Mesothelial cell of epicardium (in vitro differentiated cells): ENCODE measurements around the gene HES2. TPM values are rescaled to one million over a fixed set of nuclear protein-coding genes. Genes with fewer than 3 reads are reported as not detected.
"Not testable (repeated sequence)": the region's sequence is repeated elsewhere in the genome, so short reads cannot be mapped to it uniquely, and the experiment has no call there.

ENCODE experiments used
- DNase-seq, 2 experiments: peaks; one replicate each; pipeline ENCODE4 v3.0.0; 2021; ENCODE audit warnings: low spot score in 2 of 2; ENCODE audit not compliant: unreplicated experiment in 2 of 2
- H3K27ac Mint-ChIP-seq: 2 replicates; pipeline ENCODE4 v1.8.0; 2021; ENCODE audit warnings: mixed read lengths
- H3K27me3 Mint-ChIP-seq: 2 replicates; pipeline ENCODE4 v1.8.0; 2021; ENCODE audit warnings: low read depth, mixed read lengths
- H3K36me3 Mint-ChIP-seq: 2 replicates; pipeline ENCODE4 v1.8.0; 2021; ENCODE audit warnings: mixed read lengths
- H3K4me1 Mint-ChIP-seq: 2 replicates; pipeline ENCODE4 v1.8.0; 2021; ENCODE audit warnings: mixed read lengths
- H3K4me3 Mint-ChIP-seq: 2 replicates; pipeline ENCODE4 v1.8.0; 2021; ENCODE audit warnings: mild to moderate bottlenecking, moderate library complexity, mixed read lengths
- H3K9me3 Mint-ChIP-seq: 2 replicates; pipeline ENCODE4 v1.8.0; 2021; ENCODE audit warnings: mixed read lengths
- CTCF ChIP-seq: fragments of 200-600 bp; sonication (generic); IDR thresholded peaks from one replicate; pipeline ENCODE4 v1.5.0; 2021; ENCODE audit warnings: antibody characterized with exemption; ENCODE audit not compliant: unreplicated experiment
- total RNA-seq: library from RNA; stranded (reverse); gene quantifications from 3 replicates; pipeline ENCODE4 v1.2.1, GENCODE V29; 2021

HES2 gene
- total RNA-seq, 1 donor from 2014 or later, result 0.98 TPM

- no peaks in the 10 kb centered on the region for H3K36me3 Mint-ChIP-seq
- H3K27me3 Mint-ChIP-seq, result peaks cover 13% of the 10 kb centered on the region
Measured at GRCh38 chr1:6454856-6455751, 35.4 kb upstream of the HES2 start.

DNA sequence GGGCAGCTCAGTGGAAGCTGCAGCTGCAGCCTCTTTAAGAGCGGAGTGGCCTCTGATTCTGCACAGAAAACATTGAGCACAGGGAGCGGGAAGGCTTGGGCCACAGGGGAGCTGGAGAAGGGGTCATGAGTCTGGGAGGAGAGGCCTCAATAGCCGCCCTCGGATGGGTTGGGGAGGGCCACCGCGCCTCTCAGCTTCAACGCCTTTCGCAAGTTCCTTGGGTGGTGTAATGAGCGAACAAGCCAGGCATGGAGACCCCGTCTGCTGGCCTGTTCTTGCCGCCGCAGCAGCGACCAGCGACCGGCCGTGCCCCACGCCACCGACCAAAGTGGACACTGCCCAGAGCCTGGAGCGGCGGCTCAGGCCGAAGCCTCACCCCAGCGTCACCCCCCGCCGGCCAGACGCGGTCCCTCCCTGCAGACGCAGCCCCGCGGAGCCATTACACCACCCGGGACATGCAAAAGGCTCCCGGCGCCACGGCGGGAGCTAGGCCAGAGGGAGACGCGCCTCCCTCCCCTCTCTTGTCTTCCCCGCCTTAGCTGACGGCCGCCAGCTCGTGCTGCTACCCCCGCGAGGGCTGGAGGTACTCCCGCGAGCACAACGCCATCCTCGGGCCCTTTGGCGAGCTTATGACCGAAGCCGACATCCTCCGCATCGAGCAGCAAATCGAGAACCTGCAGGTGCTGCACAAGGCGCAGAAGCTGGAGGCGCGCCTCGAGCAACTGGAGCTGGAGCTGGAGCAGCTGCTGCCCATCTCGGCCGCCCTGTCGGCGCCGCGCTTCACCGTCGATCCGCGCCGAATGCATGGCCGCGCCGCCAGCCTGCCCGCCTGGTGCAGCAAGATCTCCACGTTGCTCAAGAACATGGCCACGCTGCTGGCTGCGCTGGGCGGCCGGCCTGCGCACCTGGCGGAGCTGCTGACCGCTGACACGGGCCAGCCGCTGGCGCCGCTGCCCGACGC lies 34.5 kb upstream of the HES2 start:
- H3K27ac Mint-ChIP-seq, H3K36me3 Mint-ChIP-seq, DNase-seq, H3K9me3 Mint-ChIP-seq, H3K4me3 Mint-ChIP-seq: not testable (repeated sequence)
- peaks cover 22% of the 10 kb centered on the region for H3K27me3 Mint-ChIP-seq
- H3K4me1 Mint-ChIP-seq, result peaks cover 12% of the 10 kb centered on the region

More at GRCh38 chr1:6454856-6455751, 35.4 kb upstream of the HES2 start:
- no peak for TF ChIP-seq CTCF
- H3K27ac Mint-ChIP-seq, result no peak overlapping the region
- DNase-seq, result no peak
- no peak overlapping the region for H3K4me3 Mint-ChIP-seq
- no peaks in the 10 kb centered on the region for H3K9me3 Mint-ChIP-seq
- peaks cover 11% of the 10 kb centered on the region for H3K4me1 Mint-ChIP-seq

DNA sequence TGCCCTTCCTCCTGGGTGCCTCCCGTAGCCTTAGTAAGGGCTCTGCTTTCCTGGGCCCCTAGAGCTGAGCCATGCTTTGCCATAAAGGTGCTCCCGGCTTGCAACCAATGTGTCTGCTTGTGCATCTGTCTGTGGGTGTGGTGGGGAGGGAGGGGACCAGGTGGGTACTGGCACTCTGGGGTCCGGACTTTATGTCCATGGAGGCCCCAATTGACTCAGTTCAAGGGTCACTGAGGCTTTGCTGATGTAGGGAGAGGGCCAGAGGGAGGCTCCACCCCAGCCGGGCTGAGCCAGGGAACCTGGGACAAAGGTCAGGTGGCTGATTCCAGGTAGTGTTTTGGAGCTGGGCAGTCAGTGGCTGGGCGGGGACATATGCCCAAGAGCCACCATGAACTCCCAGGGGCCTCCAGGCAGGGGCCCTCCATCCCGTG lies 31.2 kb upstream of the HES2 start:
- Mint-ChIP-seq H3K4me3 (no peak overlapping the region), H3K36me3 (no peaks in the 10 kb centered on the region), H3K27me3 (peaks cover 47% of the 10 kb centered on the region), H3K4me1 (peaks cover 12% of the 10 kb centered on the region), H3K27ac (no peak overlapping the region), H3K9me3 (no peaks in the 10 kb centered on the region)
- no peak for DNase-seq
- no peak for TF ChIP-seq CTCF

DNA sequence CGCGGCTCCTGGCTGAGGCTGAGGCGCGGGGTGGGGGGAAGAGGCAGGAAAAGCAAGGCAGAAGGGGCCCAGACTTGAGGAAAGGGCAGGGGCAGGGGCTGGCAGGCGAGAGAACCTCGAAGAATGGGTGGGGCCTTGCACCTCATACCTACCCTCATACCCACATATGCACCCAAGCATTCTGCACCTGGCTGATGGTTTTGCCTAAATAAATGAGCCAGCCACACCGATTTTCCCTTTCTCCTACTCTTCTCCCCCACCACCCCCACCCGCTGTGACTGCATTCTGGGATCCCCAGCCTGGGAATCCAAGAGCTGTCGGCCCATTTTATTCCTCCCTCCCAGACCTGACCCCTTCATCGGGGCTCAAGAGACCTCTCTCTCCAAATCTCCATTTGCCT lies 30.8 kb upstream of the HES2 start:
- H3K4me3 Mint-ChIP-seq, DNase-seq, H3K27ac Mint-ChIP-seq, H3K9me3 Mint-ChIP-seq, H3K36me3 Mint-ChIP-seq: not testable (repeated sequence)
- Mint-ChIP-seq H3K4me1 (peaks cover 12% of the 10 kb centered on the region), H3K27me3 (peaks cover 50% of the 10 kb centered on the region)

- Mint-ChIP-seq H3K4me1 (peaks cover 12% of the 10 kb centered on the region), H3K27me3 (peaks cover 52% of the 10 kb centered on the region), H3K4me3 (no peak overlapping the region), H3K27ac (no peak overlapping the region), H3K36me3 (no peaks in the 10 kb centered on the region), H3K9me3 (no peaks in the 10 kb centered on the region)
- no peak for TF ChIP-seq CTCF
- DNase-seq, result no peak
Measured at GRCh38 chr1:6450005-6450450, 30.3 kb upstream of the HES2 start.

GRCh38 chr1:6448749-6449631 lies 29.3 kb upstream of the HES2 start:
- Mint-ChIP-seq H3K27ac (no peak overlapping the region), H3K9me3 (no peaks in the 10 kb centered on the region), H3K36me3 (no peaks in the 10 kb centered on the region), H3K4me3 (peak overlapping the region; percentile 30), H3K4me1 (peaks cover 12% of the 10 kb centered on the region), H3K27me3 (peaks cover 58% of the 10 kb centered on the region)
- peak in 1 of 2 experiments; percentile 64 for DNase-seq
- no peak for TF ChIP-seq CTCF
